ENCODE data around the gene DPM2. TPM values are rescaled to one million over a fixed set of nuclear protein-coding genes. Genes with fewer than 3 reads are reported as not detected.
A peak's percentile ranks its signal among the peaks of the same experiment; 100 is the strongest.

The DPM2 gene, protein sequence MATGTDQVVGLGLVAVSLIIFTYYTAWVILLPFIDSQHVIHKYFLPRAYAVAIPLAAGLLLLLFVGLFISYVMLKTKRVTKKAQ
- polyA plus RNA-seq: 44.9 TPM

DNA sequence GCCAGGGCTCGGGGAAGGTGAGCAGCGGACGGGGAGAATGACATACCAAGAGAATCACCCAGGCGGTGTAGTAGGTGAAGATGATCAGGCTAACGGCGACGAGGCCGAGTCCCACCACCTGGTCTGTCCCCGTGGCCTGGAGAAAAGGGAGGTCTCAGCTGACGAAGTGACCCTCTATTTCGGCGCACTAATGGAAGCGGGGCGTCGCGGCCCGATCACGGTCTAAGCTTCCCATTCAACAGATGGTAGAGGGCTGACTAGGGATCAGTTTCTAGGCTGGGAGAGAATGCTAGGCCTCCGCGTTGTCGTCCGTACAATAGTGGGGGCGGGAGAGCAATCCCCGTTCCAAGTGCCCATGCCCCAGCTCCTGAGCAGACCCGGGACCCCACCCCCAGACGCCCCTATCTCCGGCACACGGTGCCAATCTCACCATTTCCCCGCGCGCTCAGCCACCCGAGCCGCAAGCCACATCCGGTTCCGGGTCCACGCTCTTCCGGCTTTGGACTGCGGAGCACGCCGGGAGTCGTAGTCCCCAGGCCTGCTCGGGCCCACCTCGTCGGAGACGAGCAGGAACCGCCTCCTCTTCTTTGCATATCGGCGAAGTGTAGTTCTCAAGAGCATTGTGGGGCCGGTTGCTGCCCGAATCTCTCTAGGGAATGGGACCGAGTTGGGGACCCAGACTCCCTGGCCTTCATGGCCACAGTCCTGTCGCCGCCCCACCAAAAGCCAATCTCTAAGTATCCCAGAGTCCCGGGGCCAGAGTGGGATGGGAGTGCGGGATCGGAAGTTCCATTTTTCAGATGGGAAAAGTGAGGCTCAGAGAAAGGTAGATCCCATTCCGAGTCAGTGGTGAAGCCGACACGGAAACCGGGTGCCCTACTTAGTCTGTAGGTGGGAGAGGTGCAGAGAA, at the start of gene DPM2:
Gene DPM2, minus strand, starts transcription at position 467 of the 910 bp plus-strand sequence. Its CDS starts 34 bp downstream, at position 433.
- Mint-ChIP-seq H3K27ac (peak within 1 kb of the TSS; percentile 98 to 99 (median 98)), H3K4me1 (peaks cover 24 to 31% (median 30%) of the 10 kb centered on the region in 3 donors), H3K27me3 (no peaks in the 10 kb centered on the region), H3K9me3 (peaks cover 0 to 2% (median 0%) of the 10 kb centered on the region in 3 donors), H3K36me3 (peaks cover 1% of the 10 kb centered on the region), H3K4me3 (peak within 1 kb of the TSS; percentile 91 to 97 (median 95))

DNA sequence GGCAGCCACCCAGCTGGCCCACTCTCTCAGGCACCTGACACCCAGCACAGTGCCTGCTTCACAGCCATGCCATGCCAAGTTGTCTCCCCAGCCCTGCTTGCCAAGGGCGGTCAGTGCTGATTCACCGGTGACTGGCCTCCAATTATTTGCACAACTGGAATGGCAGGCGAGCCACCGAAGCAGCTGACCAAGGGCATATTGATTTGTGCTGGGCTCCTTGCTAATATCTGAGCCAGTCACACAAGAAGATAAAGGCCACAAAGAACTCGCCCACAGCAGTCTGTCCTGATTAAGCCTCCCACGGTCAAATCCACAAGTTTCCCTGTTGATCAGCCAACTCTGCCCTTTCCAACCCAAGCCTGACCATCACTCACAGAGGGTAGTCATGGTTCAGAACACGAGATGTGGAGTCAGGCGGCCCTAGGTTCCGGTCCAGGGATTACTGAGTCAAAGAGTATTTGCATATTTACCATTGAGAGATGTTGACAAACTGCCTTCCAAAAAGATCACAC, 49.5 kb upstream of the DPM2 start:
- Mint-ChIP-seq H3K4me1 (peaks cover 35 to 54% (median 52%) of the 10 kb centered on the region in 3 donors), H3K27me3 (no peaks in the 10 kb centered on the region), H3K4me3 (peak overlapping the region; percentile 31 to 81 (median 48)), H3K36me3 (peaks cover 2% of the 10 kb centered on the region), H3K27ac (peak overlapping the region; percentile 88 to 98 (median 93)), H3K9me3 (no peaks in the 10 kb centered on the region)

- H3K27me3 Mint-ChIP-seq: no peaks in the 10 kb centered on the region
- no peaks in the 10 kb centered on the region for H3K9me3 Mint-ChIP-seq
- peaks cover 27 to 46% (median 45%) of the 10 kb centered on the region in 3 donors for H3K4me1 Mint-ChIP-seq
- H3K4me3 Mint-ChIP-seq: peak overlapping the region; percentile 9 to 71 (median 66)
- H3K27ac Mint-ChIP-seq: peak overlapping the region; percentile 74 to 100 (median 97)
- peaks cover 2% of the 10 kb centered on the region for H3K36me3 Mint-ChIP-seq
Measured at GRCh38 chr9:127985011-127985410, 47.4 kb upstream of the DPM2 start.

GRCh38 chr9:127983847-127984289, 46.2 kb upstream of the DPM2 start:
- no peaks in the 10 kb centered on the region for H3K9me3 Mint-ChIP-seq
- peaks cover 27 to 45% (median 42%) of the 10 kb centered on the region in 3 donors for H3K4me1 Mint-ChIP-seq
- peaks cover 6% of the 10 kb centered on the region for H3K36me3 Mint-ChIP-seq
- H3K4me3 Mint-ChIP-seq: peak overlapping the region; percentile 70 to 87 (median 80)
- H3K27me3 Mint-ChIP-seq: no peaks in the 10 kb centered on the region
- peak overlapping the region; percentile 94 to 100 (median 97) for H3K27ac Mint-ChIP-seq

GRCh38 chr9:127982912-127983311, 45.3 kb upstream of the DPM2 start:
- Mint-ChIP-seq H3K27me3 (no peaks in the 10 kb centered on the region), H3K9me3 (no peaks in the 10 kb centered on the region), H3K27ac (peak overlapping the region; percentile 94 to 100 (median 97)), H3K4me1 (peaks cover 27 to 45% (median 42%) of the 10 kb centered on the region in 3 donors), H3K4me3 (peak overlapping the region; percentile 70 to 87 (median 86)), H3K36me3 (peaks cover 6% of the 10 kb centered on the region)

GRCh38 chr9:127981559-127982121, 44.0 kb upstream of the DPM2 start:
- Mint-ChIP-seq H3K4me3 (peak overlapping the region; percentile 89 to 98 (median 96)), H3K36me3 (peaks cover 4% of the 10 kb centered on the region), H3K27ac (peak overlapping the region; percentile 94 to 100 (median 97)), H3K4me1 (peaks cover 26 to 44% (median 41%) of the 10 kb centered on the region in 3 donors), H3K27me3 (no peaks in the 10 kb centered on the region), H3K9me3 (no peaks in the 10 kb centered on the region)

- peaks cover 33 to 47% (median 46%) of the 10 kb centered on the region in 3 donors for H3K4me1 Mint-ChIP-seq
- H3K27me3 Mint-ChIP-seq: no peaks in the 10 kb centered on the region
- H3K9me3 Mint-ChIP-seq: no peaks in the 10 kb centered on the region
- peaks cover 4% of the 10 kb centered on the region for H3K36me3 Mint-ChIP-seq
- H3K4me3 Mint-ChIP-seq: peak within 1 kb of the TSS; percentile 96 to 100 (median 98)
- H3K27ac Mint-ChIP-seq: peak within 1 kb of the TSS; percentile 97 to 100 (median 99)
Measured at GRCh38 chr9:127980706-127981558, 43.3 kb upstream of the DPM2 start, which contains the start of gene EEIG1. Gene EEIG1, minus strand, starts transcription at chr9:127980989. Its CDS starts 852 bp downstream, at chr9:127980137.

- no peaks in the 10 kb centered on the region for H3K27me3 Mint-ChIP-seq
- H3K27ac Mint-ChIP-seq: peak overlapping the region; percentile 96 to 99 (median 98)
- peaks cover 39 to 53% (median 53%) of the 10 kb centered on the region in 3 donors for H3K4me1 Mint-ChIP-seq
- H3K9me3 Mint-ChIP-seq: no peaks in the 10 kb centered on the region
- H3K4me3 Mint-ChIP-seq: peak overlapping the region; percentile 89 to 100 (median 98)
- H3K36me3 Mint-ChIP-seq: peaks cover 4% of the 10 kb centered on the region
Measured at GRCh38 chr9:127980060-127980705, 42.5 kb upstream of the DPM2 start.

- peak overlapping the region; percentile 89 to 100 (median 98) for H3K4me3 Mint-ChIP-seq
- H3K27me3 Mint-ChIP-seq: no peaks in the 10 kb centered on the region
- H3K9me3 Mint-ChIP-seq: no peaks in the 10 kb centered on the region
- peaks cover 4% of the 10 kb centered on the region for H3K36me3 Mint-ChIP-seq
- H3K27ac Mint-ChIP-seq: peak overlapping the region; percentile 96 to 99 (median 98)
- peaks cover 41 to 53% (median 52%) of the 10 kb centered on the region in 3 donors for H3K4me1 Mint-ChIP-seq
Measured at GRCh38 chr9:127979333-127980059, 41.8 kb upstream of the DPM2 start.

DNA sequence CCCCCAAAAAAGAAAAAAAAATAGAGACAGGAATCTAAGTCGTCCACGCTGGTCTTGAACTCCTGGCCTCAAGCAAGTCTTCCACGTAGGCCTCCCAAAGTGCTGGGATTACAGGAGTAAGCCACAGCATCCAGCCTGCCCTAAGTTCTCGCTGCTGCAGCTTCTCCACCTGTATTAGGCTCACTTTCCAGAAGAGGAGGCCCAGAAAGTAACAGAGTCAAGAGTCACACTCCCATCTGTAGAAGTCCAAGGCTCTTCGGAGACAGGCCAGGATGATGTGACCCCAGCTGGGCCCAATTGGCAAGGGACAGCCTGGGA, 41.3 kb upstream of the DPM2 start:
- Mint-ChIP-seq H3K27me3 (no peaks in the 10 kb centered on the region), H3K4me1 (peaks cover 43 to 56% (median 56%) of the 10 kb centered on the region in 3 donors), H3K36me3 (peaks cover 4% of the 10 kb centered on the region), H3K27ac (peak overlapping the region; percentile 96 to 99 (median 98)), H3K4me3 (peak overlapping the region; percentile 89 to 100 (median 98)), H3K9me3 (no peaks in the 10 kb centered on the region)

- Mint-ChIP-seq H3K4me3 (peak overlapping the region; percentile 89 to 100 (median 98)), H3K27me3 (no peaks in the 10 kb centered on the region), H3K36me3 (peaks cover 4% of the 10 kb centered on the region), H3K4me1 (peaks cover 38 to 56% (median 51%) of the 10 kb centered on the region in 3 donors), H3K9me3 (no peaks in the 10 kb centered on the region), H3K27ac (peak overlapping the region; percentile 85 to 99 (median 95))
Measured at GRCh38 chr9:127977884-127978647, 40.4 kb upstream of the DPM2 start.

DNA sequence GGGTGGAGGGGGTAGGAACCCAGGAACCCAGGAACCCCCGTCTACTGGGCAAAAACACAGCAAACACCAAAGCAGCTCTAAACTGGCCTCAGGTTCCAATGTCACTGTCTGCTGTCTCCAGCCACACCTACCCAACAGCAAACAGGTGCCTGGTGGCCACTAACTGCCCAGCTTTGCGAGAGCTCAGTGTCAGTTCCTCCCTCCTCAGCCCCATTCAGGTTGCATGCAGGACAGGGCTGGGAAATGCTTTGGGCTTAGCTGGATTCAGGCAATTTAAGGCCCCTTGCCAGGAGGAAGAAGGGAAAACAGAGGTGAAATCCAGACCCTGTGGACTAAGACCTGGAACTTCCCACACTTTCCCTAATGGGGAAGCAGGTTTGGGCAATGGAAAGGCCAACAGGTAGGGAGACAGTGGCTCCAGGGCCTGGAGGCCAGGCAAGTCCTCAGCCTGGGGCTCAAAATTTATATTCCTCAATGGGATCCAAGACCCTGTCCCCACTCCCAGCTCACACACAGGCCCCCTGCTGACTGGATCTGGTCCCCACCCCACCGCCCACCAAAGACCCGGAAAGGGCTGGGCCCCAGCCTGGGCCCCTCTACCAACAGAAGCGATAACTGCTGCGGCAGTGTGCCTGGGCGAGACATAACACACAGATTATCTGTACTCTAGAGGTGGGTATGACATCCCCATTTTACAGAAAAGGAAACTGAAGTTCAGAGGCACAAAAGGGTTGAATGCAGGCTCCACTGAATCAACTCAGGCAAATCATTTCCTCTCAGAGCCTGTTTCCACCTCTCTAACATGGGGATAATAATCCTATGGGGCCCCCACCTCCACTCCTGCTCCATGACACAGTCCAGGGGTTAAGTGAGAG, 39.6 kb upstream of the DPM2 start:
- H3K4me3 Mint-ChIP-seq: peak overlapping the region; percentile 89 to 100 (median 98)
- H3K9me3 Mint-ChIP-seq: no peaks in the 10 kb centered on the region
- peak overlapping the region; percentile 84 to 99 (median 95) for H3K27ac Mint-ChIP-seq
- H3K4me1 Mint-ChIP-seq: peaks cover 34 to 56% (median 49%) of the 10 kb centered on the region in 3 donors
- peaks cover 4% of the 10 kb centered on the region for H3K36me3 Mint-ChIP-seq
- no peaks in the 10 kb centered on the region for H3K27me3 Mint-ChIP-seq

All from IgD-negative memory B cell (primary cell).